IMR-90 (cell line): ENCODE measurements around the gene GPR180. TPM values are rescaled to one million over a fixed set of nuclear protein-coding genes. Genes with fewer than 3 reads are reported as not detected.
"Not testable (repeated sequence)": the region's sequence is repeated elsewhere in the genome, so short reads cannot be mapped to it uniquely, and the experiment has no call there.

Source experiments
- ATAC-seq: fragments of 200-7000 bp; cut with Tn5 transposase; 2 replicates; pipeline ENCODE4 v1.9.1; 2020; ENCODE audit warnings: low read depth, mild to moderate bottlenecking, moderate library complexity
- BruUV-seq: library from RNA; stranded (reverse); fragments of 400-500 nt; replicated peaks from 2 replicates; lab custom pipeline; 2021; lab: Mats Ljungman, UMichigan
- CTCF ChIA-PET: fragments of 300-600 bp; formaldehyde crosslinking; extraction: SDS; loops from one replicate; lab custom pipeline; 2021; ENCODE audit warnings: antibody characterized with exemption; lab: Yijun Ruan, JAX
- POLR2A ChIA-PET: fragments of 300-600 bp; sonication (Branson Sonifier 250); formaldehyde crosslinking; loops from one replicate; lab custom pipeline; 2022; ENCODE audit warnings: antibody characterized with exemption; ENCODE audit not compliant: unreplicated experiment; lab: Charles Lee
- DNase-seq: peaks from one replicate; pipeline ENCODE4 v3.0.0; 2013
- H2AFZ ChIP-seq: replicated peaks from 2 replicates; pipeline ENCODE3; 2013; ENCODE audit warnings: low read length, mild to moderate bottlenecking; ENCODE audit not compliant: poor library complexity
- H2AK5ac ChIP-seq: 2 replicates; pipeline ENCODE4 v1.6.1; 2013; ENCODE audit warnings: low read depth, low read length, inconsistent platforms
- H2AK9ac ChIP-seq: replicated peaks from 2 replicates; pipeline ENCODE3; 2013; ENCODE audit warnings: mild to moderate bottlenecking, low read depth, low read length, moderate library complexity; ENCODE audit not compliant: poor library complexity
- H2BK120ac ChIP-seq: 2 replicates; pipeline ENCODE4 v1.6.1; 2013; ENCODE audit warnings: low read depth, low read length, inconsistent platforms
- H2BK15ac ChIP-seq: 3 replicates; pipeline ENCODE4 v1.6.1; 2013; ENCODE audit warnings: low read depth, low read length, inconsistent platforms
- H2BK20ac ChIP-seq: 2 replicates; pipeline ENCODE4 v1.6.1; 2013; ENCODE audit warnings: low read depth, mild to moderate bottlenecking, inconsistent platforms, low read length, moderate library complexity
- H2BK5ac ChIP-seq: 2 replicates; pipeline ENCODE4 v1.6.1; 2013; ENCODE audit warnings: mild to moderate bottlenecking, low read depth, low read length, inconsistent platforms; ENCODE audit not compliant: poor library complexity, severe bottlenecking
- H3K14ac ChIP-seq: replicated peaks from 2 replicates; pipeline ENCODE4 v1.6.1; 2013; ENCODE audit warnings: low read depth, low read length, inconsistent platforms
- H3K18ac ChIP-seq: 2 replicates; pipeline ENCODE4 v1.6.1; 2013; ENCODE audit warnings: low read depth, low read length, control low read depth
- H3K23ac ChIP-seq: 2 replicates; pipeline ENCODE4 v1.6.1; 2013; ENCODE audit warnings: low read depth, low read length, inconsistent platforms
- H3K27ac ChIP-seq: 2 replicates; pipeline ENCODE4 v1.5.1; 2013; ENCODE audit warnings: mild to moderate bottlenecking, control low read depth, low read length; ENCODE audit not compliant: insufficient read depth
- H3K27me3 ChIP-seq: 2 replicates; pipeline ENCODE4 v1.6.1; 2013; ENCODE audit warnings: low read length; ENCODE audit not compliant: control insufficient read depth, insufficient read depth
- H3K36me3 ChIP-seq: 2 replicates; pipeline ENCODE4 v1.6.1; 2013; ENCODE audit warnings: low read length, mixed read lengths; ENCODE audit not compliant: control insufficient read depth, insufficient read depth
- H3K4ac ChIP-seq: 2 replicates; pipeline ENCODE4 v1.6.1; 2013; ENCODE audit warnings: low read depth, low read length, inconsistent platforms
- H3K4me1 ChIP-seq: 2 replicates; pipeline ENCODE4 v1.6.1; 2013; ENCODE audit warnings: low read length, mixed read lengths; ENCODE audit not compliant: control insufficient read depth, insufficient read depth
- H3K4me2 ChIP-seq: 2 replicates; pipeline ENCODE4 v1.6.1; 2013; ENCODE audit warnings: low read depth, mild to moderate bottlenecking, control low read depth, low read length, moderate library complexity
- H3K4me3 ChIP-seq: 2 replicates; pipeline ENCODE4 v1.5.1; 2013; ENCODE audit warnings: low read depth, mild to moderate bottlenecking, control low read depth, low read length, moderate library complexity; ENCODE audit not compliant: insufficient read depth
- H3K56ac ChIP-seq: 2 replicates; pipeline ENCODE4 v1.6.1; 2013; ENCODE audit warnings: low read length, inconsistent platforms; ENCODE audit not compliant: insufficient read depth; ENCODE audit errors: extremely low read depth
- H3K79me1 ChIP-seq, 2 experiments: 2 replicates each; pipeline ENCODE4 v1.6.1; 2013; ENCODE audit warnings: low read length in 2 of 2, inconsistent platforms in 1 of 2, low read depth in 1 of 2
- H3K9ac ChIP-seq: 2 replicates; pipeline ENCODE4 v1.6.1; 2013; ENCODE audit warnings: low read depth, low read length, control low read depth
- H3K9me1 ChIP-seq: 2 replicates; pipeline ENCODE4 v1.6.1; 2013; ENCODE audit warnings: low read length, inconsistent platforms; ENCODE audit not compliant: insufficient read depth
- H3K9me3 ChIP-seq: 2 replicates; pipeline ENCODE4 v1.6.1; 2013; ENCODE audit warnings: low read length; ENCODE audit not compliant: control insufficient read depth, insufficient read depth
- H4K20me1 ChIP-seq: 2 replicates; pipeline ENCODE4 v1.6.1; 2013; ENCODE audit warnings: low read length, inconsistent platforms; ENCODE audit not compliant: insufficient read depth
- H4K5ac ChIP-seq: 2 replicates; pipeline ENCODE4 v1.6.1; 2013; ENCODE audit warnings: mild to moderate bottlenecking, low read depth, low read length, control low read depth
- H4K8ac ChIP-seq, 2 experiments: 2 replicates each; pipeline ENCODE4 v1.6.1; 2013; ENCODE audit warnings: low read depth in 2 of 2, low read length in 2 of 2, control low read depth in 1 of 2, inconsistent platforms in 1 of 2
- H4K91ac ChIP-seq: 2 replicates; pipeline ENCODE4 v1.6.1; 2013; ENCODE audit warnings: low read depth, low read length, inconsistent platforms; ENCODE audit not compliant: insufficient read depth
- WGBS, 2 experiments: methylation state at CpG; one replicate each; pipeline versions ENCODE4 v1.1.5 to v1.1.7; 2013; ENCODE audit warnings: missing lambda C conversion rate in 2 of 2; ENCODE audit not compliant: insufficient read length in 1 of 2; ENCODE audit errors: extremely low coverage in 2 of 2; 5-methylcytosine and 5-hydroxymethylcytosine counted together
- dilution Hi-C: fragments of 300-500 bp; cut with HindIII; formaldehyde crosslinking; loops from one replicate; pipeline ENCODE4 v1.14.3; 2018; ENCODE audit warnings: low sequenced_read_pairs; ENCODE audit not compliant: unreplicated experiment
- in situ Hi-C: fragments of 300-500 bp; cut with MboI; formaldehyde crosslinking; loops from 3 replicates; pipeline ENCODE4 v1.14.3; 2019; ENCODE audit warnings: low sequenced_read_pairs, inconsistent platforms, mixed read lengths
- intact Hi-C: fragments of 100-400 bp; cut with micrococcal nuclease; formaldehyde crosslinking; loops from 2 replicates; pipeline ENCODE4 v1.10.0; 2022
- polyA plus RNA-seq, 3 experiments: library from polyadenylated mRNA; depleted of rRNA; stranded (reverse); fragments of >200 nt; gene quantifications; 2 replicates each; pipeline ENCODE4 v1.2.3, GENCODE V29; 2012; ENCODE audit warnings: low replicate concordance in 1 of 3
- total RNA-seq: library from RNA; depleted of rRNA; stranded (reverse); fragments of >200 nt; gene quantifications from 2 replicates; pipeline ENCODE4 v1.2.3, GENCODE V29; 2012

The GPR180 gene
- total and polyA plus RNA-seq, 2 of the 4 experiments (the other 2 are of a cell fraction), result 2.8 to 10.8 TPM

DNA sequence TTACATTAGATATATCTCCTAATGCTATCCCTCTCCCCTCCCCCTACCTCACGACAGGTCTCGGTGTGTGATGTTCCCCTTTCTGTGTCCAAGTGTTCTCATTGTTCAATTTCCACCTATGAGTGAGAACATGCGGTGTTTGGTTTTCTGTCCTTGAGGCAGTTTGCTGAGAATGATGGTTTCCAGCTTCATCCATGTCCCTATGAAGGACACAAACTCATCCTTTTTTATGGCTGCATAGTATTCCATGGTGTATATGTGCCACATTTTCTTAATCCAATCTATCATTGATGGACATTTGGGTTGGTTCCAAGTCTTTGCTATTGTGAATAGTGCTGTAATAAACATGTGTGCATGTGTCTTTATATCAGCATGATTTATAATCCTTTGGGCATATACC is 36.0 kb downstream of the GPR180 start:
- no CpG with 5 or more reads among the region's 3 CpGs for WGBS, 2 experiments
- H2BK15ac ChIP-seq, BruUV-seq, H3K18ac ChIP-seq, POLR2A ChIA-PET, H3K27ac ChIP-seq, H3K27me3 ChIP-seq, H3K9me1 ChIP-seq, H3K9ac ChIP-seq, ATAC-seq, H3K4me2 ChIP-seq, CTCF ChIA-PET, H3K4me1 ChIP-seq, intact Hi-C loops, in situ Hi-C loops, H4K91ac ChIP-seq, H3K36me3 ChIP-seq, H3K9me3 ChIP-seq, H2AFZ ChIP-seq, H2BK120ac ChIP-seq, H4K8ac ChIP-seq, H2AK9ac ChIP-seq, DNase-seq, H3K4ac ChIP-seq, H3K23ac ChIP-seq, H3K14ac ChIP-seq, H3K56ac ChIP-seq, H3K79me1 ChIP-seq, H4K5ac ChIP-seq, dilution Hi-C loops, H4K20me1 ChIP-seq, H2BK20ac ChIP-seq, H3K4me3 ChIP-seq, H2AK5ac ChIP-seq, H2BK5ac ChIP-seq: not testable (repeated sequence)
